ENCODE results near the gene PIGL.

Gene PIGL

DNA sequence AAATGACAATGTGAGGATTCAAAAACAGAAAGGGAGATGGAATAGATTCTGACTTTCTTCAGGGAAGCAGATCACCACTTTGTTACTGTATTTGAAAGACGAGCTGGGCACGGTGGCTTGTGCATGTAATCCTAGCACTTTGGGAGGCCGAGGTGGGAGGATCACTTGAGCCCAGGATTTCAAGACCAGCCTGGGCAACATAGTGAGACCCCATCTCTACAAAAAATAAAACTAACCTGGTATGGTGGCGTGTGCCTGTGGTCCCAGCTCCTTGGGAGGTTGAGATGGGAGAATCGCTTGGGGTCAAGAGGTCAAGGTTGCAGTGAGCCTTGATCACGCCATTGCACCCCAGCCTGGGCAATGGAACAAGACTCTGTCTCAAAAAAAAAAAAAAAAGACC lies 34.0 kb downstream of the PIGL start:
- no peak overlapping the region for H3K4me3 ChIP-seq (ENCODE audit: low read depth, low read length)
- TF ChIP-seq CTCF (IDR thresholded peaks at IDR 0.05; ENCODE audit: low read depth, low read length, missing control alignments), result no peak
- DNase-seq (ENCODE audit: low read depth), result no peak

- TF ChIP-seq CTCF (IDR thresholded peaks at IDR 0.05; ENCODE audit: low read depth, low read length, missing control alignments), result no peak
- DNase-seq (ENCODE audit: low read depth), result no peak
- no peak overlapping the region for H3K4me3 ChIP-seq (ENCODE audit: low read depth, low read length)
Measured at GRCh38 chr17:16251556-16251955, 34.5 kb downstream of the PIGL start.

- TF ChIP-seq CTCF (IDR thresholded peaks at IDR 0.05; ENCODE audit: low read depth, low read length, missing control alignments), result no peak
Measured at GRCh38 chr17:16254773-16255400, 37.9 kb downstream of the PIGL start.

DNA sequence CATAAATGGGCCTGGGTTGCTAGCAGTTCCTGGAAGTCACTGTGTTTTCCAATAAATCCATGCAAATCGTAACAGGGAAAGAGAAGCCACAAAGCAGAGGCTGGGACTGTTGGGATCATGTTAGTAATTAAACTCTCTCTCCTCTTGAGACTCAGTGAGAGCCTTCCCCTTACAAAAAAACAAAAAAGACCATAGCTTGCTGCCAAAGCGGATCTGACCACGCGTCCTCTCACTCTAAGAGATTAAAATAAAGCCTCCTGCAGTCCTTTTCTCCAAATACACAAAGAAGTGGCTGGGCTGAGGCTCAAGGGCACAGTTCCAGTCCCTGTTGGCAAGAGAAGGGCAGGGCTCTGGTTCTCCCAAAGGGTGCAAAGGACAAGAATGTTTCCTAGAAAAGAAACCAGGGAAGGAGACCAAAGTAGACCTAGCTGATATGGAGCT lies 38.5 kb downstream of the PIGL start:
- no peak for DNase-seq (ENCODE audit: low read depth)
- no peak overlapping the region for H3K4me3 ChIP-seq (ENCODE audit: low read depth, low read length)
- TF ChIP-seq CTCF (IDR thresholded peaks at IDR 0.05; ENCODE audit: low read depth, low read length, missing control alignments), result no peak

More at GRCh38 chr17:16254773-16255400, 37.9 kb downstream of the PIGL start:
- H3K4me3 ChIP-seq (ENCODE audit: low read depth, low read length), result no peak overlapping the region
- DNase-seq (ENCODE audit: low read depth), result no peak

- TF ChIP-seq CTCF (IDR thresholded peaks at IDR 0.05; ENCODE audit: low read depth, low read length, missing control alignments), result no peak
- no peak for DNase-seq (ENCODE audit: low read depth)
- no peak overlapping the region for H3K4me3 ChIP-seq (ENCODE audit: low read depth, low read length)
Measured at GRCh38 chr17:16258901-16259300, 41.9 kb downstream of the PIGL start.

DNA sequence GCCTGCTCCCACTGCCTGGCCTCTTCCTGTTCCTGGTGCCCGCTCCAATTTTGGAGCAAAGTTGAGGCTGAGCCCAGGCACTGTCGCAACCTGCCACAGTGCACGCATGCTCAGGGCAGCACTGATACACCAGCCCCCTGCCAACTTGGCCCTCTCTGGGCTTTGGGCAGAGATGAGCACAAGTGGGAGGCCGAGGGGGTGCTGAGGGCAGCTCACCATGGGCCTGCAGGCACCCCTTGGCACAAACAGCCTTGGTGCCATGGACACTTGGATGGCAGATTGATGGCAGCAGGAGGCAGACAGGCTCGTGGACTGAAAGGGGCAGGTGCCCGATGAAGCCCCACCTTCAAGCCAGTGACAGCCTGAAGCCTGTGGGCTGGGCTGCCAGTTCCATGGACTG lies 42.9 kb downstream of the PIGL start:
- no peak overlapping the region for H3K4me3 ChIP-seq (ENCODE audit: low read depth, low read length)
- DNase-seq (ENCODE audit: low read depth), result no peak
- no peak for TF ChIP-seq CTCF (IDR thresholded peaks at IDR 0.05; ENCODE audit: low read depth, low read length, missing control alignments)

DNA sequence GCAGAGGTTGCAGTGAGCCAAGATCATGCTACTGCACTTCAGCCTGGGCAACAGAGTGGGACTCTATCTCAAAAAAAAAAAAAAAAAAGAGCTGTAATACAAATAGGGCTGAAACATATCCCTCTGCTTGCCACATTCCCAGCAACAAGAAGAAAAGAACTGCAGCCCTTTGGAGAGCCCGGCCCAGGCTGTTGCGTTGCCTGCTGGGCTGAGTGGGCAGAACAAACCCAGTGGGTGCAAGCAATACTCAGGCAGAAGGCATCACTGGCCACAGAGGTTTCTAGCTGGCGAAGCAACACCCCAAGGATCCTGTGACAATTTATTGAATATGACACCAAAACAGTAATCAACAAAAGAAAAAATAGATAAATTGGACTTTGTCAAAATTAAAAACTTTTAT lies 44.0 kb downstream of the PIGL start:
- DNase-seq (ENCODE audit: low read depth), result no peak

More for the DNA sequence above, 44.0 kb downstream of the PIGL start:
- H3K4me3 ChIP-seq (ENCODE audit: low read depth, low read length), result no peak overlapping the region
- TF ChIP-seq CTCF (IDR thresholded peaks at IDR 0.05; ENCODE audit: low read depth, low read length, missing control alignments), result no peak

Measured in GM12864 (cell line).